Neuronal stem cell (in vitro differentiated cells): ENCODE results near the gene LMTK2.
A peak's percentile ranks its signal among the peaks of the same experiment; 100 is the strongest.

Experiments
- DNase-seq: peaks from one replicate; pipeline ENCODE4 v3.0.0-alpha.2; 2013; ENCODE audit warnings: low spot score
- H2AFZ ChIP-seq: one replicate; pipeline ENCODE4 v1.6.1; 2013; ENCODE audit warnings: mild to moderate bottlenecking, low read length, inconsistent platforms
- H2AK5ac ChIP-seq: 2 replicates; pipeline ENCODE4 v1.6.1; 2013; ENCODE audit warnings: low read depth, mild to moderate bottlenecking, inconsistent platforms, low read length, moderate library complexity, mixed read lengths
- H2BK120ac ChIP-seq: 2 replicates; pipeline ENCODE4 v1.6.1; 2013; ENCODE audit warnings: low read depth, mild to moderate bottlenecking, inconsistent platforms, low read length, moderate library complexity, mixed read lengths
- H2BK12ac ChIP-seq: one replicate; pipeline ENCODE4 v1.6.1; 2013; ENCODE audit warnings: low read length, inconsistent platforms
- H2BK15ac ChIP-seq: 2 replicates; pipeline ENCODE4 v1.6.1; 2013; ENCODE audit warnings: mild to moderate bottlenecking, low read length, inconsistent platforms, mixed read lengths
- H2BK5ac ChIP-seq: one replicate; pipeline ENCODE4 v1.6.1; 2013; ENCODE audit warnings: inconsistent platforms, mild to moderate bottlenecking, low read length, moderate library complexity
- H3K14ac ChIP-seq: one replicate; pipeline ENCODE4 v1.6.1; 2013; ENCODE audit warnings: low read length, inconsistent platforms
- H3K18ac ChIP-seq: 2 replicates; pipeline ENCODE4 v1.6.1; 2013; ENCODE audit warnings: low read length, inconsistent platforms
- H3K23ac ChIP-seq: 2 replicates; pipeline ENCODE4 v1.6.1; 2013; ENCODE audit warnings: low read depth, mild to moderate bottlenecking, mixed read lengths, low read length, inconsistent platforms; ENCODE audit not compliant: poor library complexity
- H3K27ac ChIP-seq: replicated peaks from 3 replicates; pipeline ENCODE4 v1.5.1; 2013; ENCODE audit warnings: low read length, inconsistent platforms
- H3K27me3 ChIP-seq, 3 experiments: 2 replicates each; pipeline ENCODE4 v1.6.1; 2013; ENCODE audit warnings: low read length in 3 of 3, mild to moderate bottlenecking in 2 of 3, inconsistent platforms in 1 of 3, low read depth in 1 of 3, mixed read lengths in 1 of 3, moderate library complexity in 1 of 3; ENCODE audit not compliant: control insufficient read depth in 3 of 3, insufficient read depth in 3 of 3
- H3K36me3 ChIP-seq, 2 donors: replicated peaks in 1 of 2; 2 replicates each; pipeline ENCODE4 v1.6.1; 2013; ENCODE audit warnings: low read length in 2 of 2; ENCODE audit not compliant: control insufficient read depth in 2 of 2, insufficient read depth in 2 of 2
- H3K4ac ChIP-seq: 2 replicates; pipeline ENCODE4 v1.6.1; 2013; ENCODE audit warnings: inconsistent platforms, mild to moderate bottlenecking, low read length, moderate library complexity
- H3K4me1 ChIP-seq, 2 donors: 1 replicate in 1 of 2; 2 replicates in 1 of 2; pipeline ENCODE4 v1.6.1; 2013; ENCODE audit warnings: low read length in 2 of 2, low read depth in 1 of 2; ENCODE audit not compliant: control insufficient read depth in 2 of 2, insufficient read depth in 1 of 2
- H3K4me2 ChIP-seq: one replicate; pipeline ENCODE4 v1.6.1; 2013; ENCODE audit warnings: mild to moderate bottlenecking, low read length, inconsistent platforms; ENCODE audit not compliant: insufficient read depth, poor library complexity, severe bottlenecking
- H3K4me3 ChIP-seq, 2 donors: 2 replicates each; pipeline ENCODE4 v1.5.1; 2013; ENCODE audit warnings: low read length in 2 of 2, mild to moderate bottlenecking in 2 of 2, inconsistent platforms in 1 of 2, moderate library complexity in 1 of 2
- H3K79me1 ChIP-seq: one replicate; pipeline ENCODE4 v1.6.1; 2013; ENCODE audit warnings: low read depth, mild to moderate bottlenecking, inconsistent platforms, low read length, moderate library complexity
- H3K9ac ChIP-seq: one replicate; pipeline ENCODE4 v1.6.1; 2013; ENCODE audit warnings: mild to moderate bottlenecking, low read depth, low read length, inconsistent platforms; ENCODE audit not compliant: poor library complexity
- H3K9me3 ChIP-seq, 2 donors: replicated peaks in 1 of 2; 2 replicates each; pipeline versions ENCODE3 to v1.6.1; 2013; ENCODE audit warnings: low read length in 2 of 2, mild to moderate bottlenecking in 2 of 2, inconsistent platforms in 1 of 2, low read depth in 1 of 2, mixed read lengths in 1 of 2, moderate library complexity in 1 of 2; ENCODE audit not compliant: control insufficient read depth in 2 of 2, insufficient read depth in 1 of 2
- H4K8ac ChIP-seq: one replicate; pipeline ENCODE4 v1.6.1; 2013; ENCODE audit warnings: low read depth, mild to moderate bottlenecking, inconsistent platforms, low read length, moderate library complexity
- H4K91ac ChIP-seq: one replicate; pipeline ENCODE4 v1.6.1; 2013; ENCODE audit warnings: low read length, low read depth, mild to moderate bottlenecking, inconsistent platforms; ENCODE audit not compliant: poor library complexity
- WGBS, 2 donors: extraction: QIAGEN DNeasy Blood & Tissue Kit; methylation state at CpG; one replicate each; pipeline ENCODE4 v1.1.7; 2013; ENCODE audit warnings: missing lambda C conversion rate in 2 of 2, mixed read lengths in 1 of 2; ENCODE audit not compliant: insufficient read length in 2 of 2, insufficient replicate concordance in 1 of 2; ENCODE audit errors: extremely low coverage in 2 of 2; 5-methylcytosine and 5-hydroxymethylcytosine counted together

LMTK2 gene

GRCh38 chr7:98238976-98239375 lies 132.3 kb downstream of the LMTK2 start:
- H3K18ac ChIP-seq: no peak overlapping the region
- no peak overlapping the region for H3K9ac ChIP-seq
- no peak overlapping the region for H2BK120ac ChIP-seq
- no peaks in the 10 kb centered on the region for H3K9me3 ChIP-seq
- H3K79me1 ChIP-seq: peaks cover 5% of the 10 kb centered on the region
- H3K4me2 ChIP-seq: no peak overlapping the region
- no peak for DNase-seq
- peaks cover 2 to 4% of the 10 kb centered on the region in 2 donors for H3K4me1 ChIP-seq
- no peak overlapping the region for H2BK12ac ChIP-seq
- H4K8ac ChIP-seq: no peak overlapping the region
- H3K4ac ChIP-seq: no peak overlapping the region
- no peak overlapping the region for H2BK5ac ChIP-seq
- H3K27me3 ChIP-seq: no peaks in the 10 kb centered on the region
- no CpG with 5 or more reads among the region's 9 CpGs for WGBS, 2 donors
- H4K91ac ChIP-seq: no peak overlapping the region
- H3K14ac ChIP-seq: no peak overlapping the region
- H2AFZ ChIP-seq: no peak overlapping the region
- no peak overlapping the region for H2AK5ac ChIP-seq
- no peak overlapping the region for H3K27ac ChIP-seq
- no peak overlapping the region for H2BK15ac ChIP-seq
- H3K23ac ChIP-seq: no peak overlapping the region
- peaks cover 3 to 33% of the 10 kb centered on the region in 2 donors for H3K36me3 ChIP-seq
- H3K4me3 ChIP-seq: no peak overlapping the region

DNA sequence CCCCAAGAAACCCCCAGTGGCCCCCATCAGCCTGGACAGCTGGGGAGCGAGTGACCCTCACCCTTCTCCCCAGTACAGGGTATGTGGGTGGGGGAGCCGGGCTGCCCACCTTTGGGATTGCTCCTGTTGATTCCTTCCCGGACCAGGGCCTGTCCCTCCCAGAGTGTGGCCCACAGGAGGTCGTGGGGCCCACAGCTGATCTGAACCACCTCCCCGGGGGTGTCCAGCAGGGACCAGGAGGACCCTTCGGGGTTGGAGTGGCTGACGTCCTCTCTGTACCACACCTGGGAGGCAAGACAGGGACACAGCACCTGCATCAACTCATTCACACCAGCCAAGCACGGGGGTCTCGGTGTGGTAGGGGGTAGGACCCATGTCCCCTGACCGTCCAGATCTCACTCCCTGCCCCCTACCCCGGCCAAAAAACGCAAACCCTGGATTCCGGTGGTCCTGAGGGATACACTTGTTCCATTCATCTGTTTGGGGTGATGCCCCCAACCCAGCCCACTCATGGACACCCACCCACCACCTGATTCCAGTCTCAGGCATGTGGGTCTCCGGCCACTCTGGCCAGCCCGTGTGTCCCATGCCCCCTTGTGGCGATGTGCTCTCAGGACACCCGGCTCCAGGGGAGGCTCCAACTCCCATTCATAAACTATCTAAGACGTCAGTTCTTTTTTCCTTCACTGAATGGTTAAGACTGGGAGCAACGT lies 134.5 kb downstream of the LMTK2 start:
- Histone ChIP-seq H2AFZ (no peak overlapping the region), H3K18ac (peak overlapping the region; percentile 38), H4K8ac (no peak overlapping the region), H2BK5ac (no peak overlapping the region), H3K4me1 (peaks cover 2 to 4% of the 10 kb centered on the region in 2 donors), H3K27me3 (no peaks in the 10 kb centered on the region), H3K4ac (no peak overlapping the region), H3K9me3 (no peaks in the 10 kb centered on the region), H2BK12ac (no peak overlapping the region), H3K9ac (no peak overlapping the region), H2BK15ac (no peak overlapping the region), H3K27ac (no peak overlapping the region), H3K79me1 (peaks cover 3% of the 10 kb centered on the region), H3K4me2 (no peak overlapping the region), H2AK5ac (peak overlapping the region; percentile 66), H3K4me3 (no peak overlapping the region), H3K36me3 (peaks cover 7 to 36% of the 10 kb centered on the region in 2 donors), H3K23ac (no peak overlapping the region), H4K91ac (no peak overlapping the region), H2BK120ac (no peak overlapping the region), H3K14ac (no peak overlapping the region)
- peak; percentile 37 for DNase-seq
- no CpG with 5 or more reads among the region's 19 CpGs for WGBS, 2 donors

GRCh38 chr7:98241674-98242241 lies 135.1 kb downstream of the LMTK2 start:
- Histone ChIP-seq H3K27me3 (no peaks in the 10 kb centered on the region), H3K4me2 (no peak overlapping the region), H3K23ac (no peak overlapping the region), H3K18ac (peak overlapping the region; percentile 23), H2AFZ (no peak overlapping the region), H3K4me1 (peaks cover 2 to 4% of the 10 kb centered on the region in 2 donors), H2BK15ac (no peak overlapping the region), H3K14ac (no peak overlapping the region), H2BK120ac (peak overlapping the region; percentile 10), H3K4ac (no peak overlapping the region), H3K9ac (peak overlapping the region; percentile 30), H2BK12ac (no peak overlapping the region), H2AK5ac (peak overlapping the region; percentile 66), H3K27ac (no peak overlapping the region), H4K8ac (no peak overlapping the region), H3K36me3 (peaks cover 7 to 31% of the 10 kb centered on the region in 2 donors), H4K91ac (no peak overlapping the region), H2BK5ac (no peak overlapping the region), H3K4me3 (no peak overlapping the region), H3K79me1 (peaks cover 3% of the 10 kb centered on the region), H3K9me3 (no peaks in the 10 kb centered on the region)
- no peak for DNase-seq
- no CpG with 5 or more reads among the region's 16 CpGs for WGBS, 2 donors

DNA sequence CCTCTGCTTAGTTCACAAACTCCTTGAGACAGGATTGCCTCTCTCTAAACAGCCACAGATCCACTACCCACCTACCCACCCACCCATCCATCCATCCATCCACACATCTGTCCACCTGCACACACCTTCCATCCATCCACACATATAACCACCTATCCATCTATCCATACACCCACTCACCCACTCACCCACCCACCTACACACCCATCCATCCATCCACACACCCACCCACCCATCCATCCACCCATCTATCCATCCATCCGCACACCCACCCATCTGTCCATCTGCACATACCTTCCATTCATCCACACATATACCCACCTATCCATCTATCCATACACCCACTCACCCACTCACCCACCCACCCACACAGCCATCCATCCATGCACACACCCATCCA lies 135.7 kb downstream of the LMTK2 start:
- no peak overlapping the region for H2AFZ ChIP-seq
- no peak overlapping the region for H3K4me3 ChIP-seq
- H3K4me2 ChIP-seq: no peak overlapping the region
- H3K9me3 ChIP-seq: no peaks in the 10 kb centered on the region
- peaks cover 3% of the 10 kb centered on the region for H3K79me1 ChIP-seq
- no peak overlapping the region for H3K9ac ChIP-seq
- no peak overlapping the region for H3K23ac ChIP-seq
- no peak overlapping the region for H2BK15ac ChIP-seq
- no peak overlapping the region for H2BK5ac ChIP-seq
- no peak overlapping the region for H3K18ac ChIP-seq
- no peak overlapping the region for H3K14ac ChIP-seq
- peaks cover 2 to 4% of the 10 kb centered on the region in 2 donors for H3K4me1 ChIP-seq
- H3K4ac ChIP-seq: no peak overlapping the region
- no peak overlapping the region for H4K8ac ChIP-seq
- no peak overlapping the region for H2BK120ac ChIP-seq
- no peak overlapping the region for H2BK12ac ChIP-seq
- peaks cover 7 to 31% of the 10 kb centered on the region in 2 donors for H3K36me3 ChIP-seq
- H3K27me3 ChIP-seq: no peaks in the 10 kb centered on the region
- WGBS, 2 donors: no CpG with 5 or more reads among the region's 1 CpG
- DNase-seq: no peak
- no peak overlapping the region for H3K27ac ChIP-seq
- H2AK5ac ChIP-seq: peak overlapping the region; percentile 66
- no peak overlapping the region for H4K91ac ChIP-seq
